H1 (cell line): Measurements from ENCODE around the gene LTN1. TPM values are rescaled to one million over a fixed set of nuclear protein-coding genes. Genes with fewer than 3 reads are reported as not detected.

Experiments
- RFX5 ChIP-seq: IDR thresholded peaks from 2 replicates; pipeline ENCODE4 v1.6.1; 2011; ENCODE audit warnings: low read depth, low read length, improper control_type of control experiment, borderline replicate concordance
- TEAD4 ChIP-seq: IDR thresholded peaks from 2 replicates; pipeline ENCODE4 v1.6.1; 2012; ENCODE audit warnings: low read depth, low read length, inconsistent platforms, mixed read lengths
- polyA plus RNA-seq, 7 experiments: library from polyadenylated mRNA; depleted of rRNA in 3 of 7; stranded (reverse) in 5 of 7; unstranded in 2 of 7; fragments of >200 nt in 5 of 7; fragments of 200-250 nt in 2 of 7; gene quantifications; 1 replicate in 5 of 7; 2 replicates in 1 of 7; 4 replicates in 1 of 7; pipeline versions ENCODE4 v1.2.1 to v1.2.3, GENCODE V29; 2011 to 2013; ENCODE audit warnings: missing spikeins in 2 of 7, mixed read lengths in 2 of 7
- total RNA-seq: library from RNA; stranded (reverse); fragmentation: NEBNext Ultra II Directional; extraction: Animal tissue kit (Norgen Biotek cat#: 25700); gene quantifications from 2 replicates; pipeline ENCODE4 v1.2.1, GENCODE V29; 2021
- TF ChIP-seq, protein P1 (sequence below): fragments of 300-600 bp; sonication (generic); IDR thresholded peaks from 2 replicates; pipeline ENCODE4 v1.7.1; 2012; ENCODE audit warnings: low read length, moderate library complexity, mild to moderate bottlenecking, inconsistent platforms; ENCODE audit not compliant: insufficient replicate concordance

LTN1 gene
- total and polyA plus RNA-seq, 2 of the 8 experiments (the other 6 are each of a cell fraction or from before 2014, with no cell fraction given) = 3.2 to 23.5 TPM

GRCh38 chr21:28975397-28975796, 17.3 kb downstream of the LTN1 start (continued):
- TF ChIP-seq, protein P1, sequence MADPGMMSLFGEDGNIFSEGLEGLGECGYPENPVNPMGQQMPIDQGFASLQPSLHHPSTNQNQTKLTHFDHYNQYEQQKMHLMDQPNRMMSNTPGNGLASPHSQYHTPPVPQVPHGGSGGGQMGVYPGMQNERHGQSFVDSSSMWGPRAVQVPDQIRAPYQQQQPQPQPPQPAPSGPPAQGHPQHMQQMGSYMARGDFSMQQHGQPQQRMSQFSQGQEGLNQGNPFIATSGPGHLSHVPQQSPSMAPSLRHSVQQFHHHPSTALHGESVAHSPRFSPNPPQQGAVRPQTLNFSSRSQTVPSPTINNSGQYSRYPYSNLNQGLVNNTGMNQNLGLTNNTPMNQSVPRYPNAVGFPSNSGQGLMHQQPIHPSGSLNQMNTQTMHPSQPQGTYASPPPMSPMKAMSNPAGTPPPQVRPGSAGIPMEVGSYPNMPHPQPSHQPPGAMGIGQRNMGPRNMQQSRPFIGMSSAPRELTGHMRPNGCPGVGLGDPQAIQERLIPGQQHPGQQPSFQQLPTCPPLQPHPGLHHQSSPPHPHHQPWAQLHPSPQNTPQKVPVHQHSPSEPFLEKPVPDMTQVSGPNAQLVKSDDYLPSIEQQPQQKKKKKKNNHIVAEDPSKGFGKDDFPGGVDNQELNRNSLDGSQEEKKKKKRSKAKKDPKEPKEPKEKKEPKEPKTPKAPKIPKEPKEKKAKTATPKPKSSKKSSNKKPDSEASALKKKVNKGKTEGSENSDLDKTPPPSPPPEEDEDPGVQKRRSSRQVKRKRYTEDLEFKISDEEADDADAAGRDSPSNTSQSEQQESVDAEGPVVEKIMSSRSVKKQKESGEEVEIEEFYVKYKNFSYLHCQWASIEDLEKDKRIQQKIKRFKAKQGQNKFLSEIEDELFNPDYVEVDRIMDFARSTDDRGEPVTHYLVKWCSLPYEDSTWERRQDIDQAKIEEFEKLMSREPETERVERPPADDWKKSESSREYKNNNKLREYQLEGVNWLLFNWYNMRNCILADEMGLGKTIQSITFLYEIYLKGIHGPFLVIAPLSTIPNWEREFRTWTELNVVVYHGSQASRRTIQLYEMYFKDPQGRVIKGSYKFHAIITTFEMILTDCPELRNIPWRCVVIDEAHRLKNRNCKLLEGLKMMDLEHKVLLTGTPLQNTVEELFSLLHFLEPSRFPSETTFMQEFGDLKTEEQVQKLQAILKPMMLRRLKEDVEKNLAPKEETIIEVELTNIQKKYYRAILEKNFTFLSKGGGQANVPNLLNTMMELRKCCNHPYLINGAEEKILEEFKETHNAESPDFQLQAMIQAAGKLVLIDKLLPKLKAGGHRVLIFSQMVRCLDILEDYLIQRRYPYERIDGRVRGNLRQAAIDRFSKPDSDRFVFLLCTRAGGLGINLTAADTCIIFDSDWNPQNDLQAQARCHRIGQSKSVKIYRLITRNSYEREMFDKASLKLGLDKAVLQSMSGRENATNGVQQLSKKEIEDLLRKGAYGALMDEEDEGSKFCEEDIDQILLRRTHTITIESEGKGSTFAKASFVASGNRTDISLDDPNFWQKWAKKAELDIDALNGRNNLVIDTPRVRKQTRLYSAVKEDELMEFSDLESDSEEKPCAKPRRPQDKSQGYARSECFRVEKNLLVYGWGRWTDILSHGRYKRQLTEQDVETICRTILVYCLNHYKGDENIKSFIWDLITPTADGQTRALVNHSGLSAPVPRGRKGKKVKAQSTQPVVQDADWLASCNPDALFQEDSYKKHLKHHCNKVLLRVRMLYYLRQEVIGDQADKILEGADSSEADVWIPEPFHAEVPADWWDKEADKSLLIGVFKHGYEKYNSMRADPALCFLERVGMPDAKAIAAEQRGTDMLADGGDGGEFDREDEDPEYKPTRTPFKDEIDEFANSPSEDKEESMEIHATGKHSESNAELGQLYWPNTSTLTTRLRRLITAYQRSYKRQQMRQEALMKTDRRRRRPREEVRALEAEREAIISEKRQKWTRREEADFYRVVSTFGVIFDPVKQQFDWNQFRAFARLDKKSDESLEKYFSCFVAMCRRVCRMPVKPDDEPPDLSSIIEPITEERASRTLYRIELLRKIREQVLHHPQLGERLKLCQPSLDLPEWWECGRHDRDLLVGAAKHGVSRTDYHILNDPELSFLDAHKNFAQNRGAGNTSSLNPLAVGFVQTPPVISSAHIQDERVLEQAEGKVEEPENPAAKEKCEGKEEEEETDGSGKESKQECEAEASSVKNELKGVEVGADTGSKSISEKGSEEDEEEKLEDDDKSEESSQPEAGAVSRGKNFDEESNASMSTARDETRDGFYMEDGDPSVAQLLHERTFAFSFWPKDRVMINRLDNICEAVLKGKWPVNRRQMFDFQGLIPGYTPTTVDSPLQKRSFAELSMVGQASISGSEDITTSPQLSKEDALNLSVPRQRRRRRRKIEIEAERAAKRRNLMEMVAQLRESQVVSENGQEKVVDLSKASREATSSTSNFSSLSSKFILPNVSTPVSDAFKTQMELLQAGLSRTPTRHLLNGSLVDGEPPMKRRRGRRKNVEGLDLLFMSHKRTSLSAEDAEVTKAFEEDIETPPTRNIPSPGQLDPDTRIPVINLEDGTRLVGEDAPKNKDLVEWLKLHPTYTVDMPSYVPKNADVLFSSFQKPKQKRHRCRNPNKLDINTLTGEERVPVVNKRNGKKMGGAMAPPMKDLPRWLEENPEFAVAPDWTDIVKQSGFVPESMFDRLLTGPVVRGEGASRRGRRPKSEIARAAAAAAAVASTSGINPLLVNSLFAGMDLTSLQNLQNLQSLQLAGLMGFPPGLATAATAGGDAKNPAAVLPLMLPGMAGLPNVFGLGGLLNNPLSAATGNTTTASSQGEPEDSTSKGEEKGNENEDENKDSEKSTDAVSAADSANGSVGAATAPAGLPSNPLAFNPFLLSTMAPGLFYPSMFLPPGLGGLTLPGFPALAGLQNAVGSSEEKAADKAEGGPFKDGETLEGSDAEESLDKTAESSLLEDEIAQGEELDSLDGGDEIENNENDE = no peak
- TF ChIP-seq TEAD4 = no peak
- TF ChIP-seq RFX5 = no peak
